Upper lobe of left lung (tissue), 6 donors: ENCODE measurements around the gene ASZ1. TPM values are rescaled to one million over a fixed set of nuclear protein-coding genes. Genes with fewer than 3 reads are reported as not detected.

ENCODE experiments used
- ATAC-seq, 2 donors: fragments of 200-7000 bp; cut with Tn5 transposase; one replicate each; pipeline ENCODE4 v1.9.1; 2022; ENCODE audit warnings: mild to moderate bottlenecking in 2 of 2, moderate library complexity in 2 of 2; ENCODE audit not compliant: low FRiP score in 2 of 2
- DNase-seq, 2 donors: peaks; one replicate each; pipeline ENCODE4 v3.0.0-alpha.2; 2019 to 2020
- H3K27ac ChIP-seq, 4 donors: fragments of 200-600 bp; sonication (generic); one replicate each; pipeline ENCODE4 v1.5.1; 2016 to 2019
- H3K27me3 ChIP-seq, 4 donors: fragments of 200-600 bp; sonication (generic); one replicate each; pipeline ENCODE4 v1.5.1; 2017 to 2019
- H3K36me3 ChIP-seq, 4 donors: fragments of 200-600 bp; sonication (generic); one replicate each; pipeline ENCODE4 v1.5.1; 2016 to 2019
- H3K4me1 ChIP-seq, 4 donors: fragments of 200-600 bp; sonication (generic); one replicate each; pipeline ENCODE4 v1.5.1; 2018 to 2019
- H3K4me3 ChIP-seq, 4 donors: fragments of 200-600 bp; sonication (generic); one replicate each; pipeline ENCODE4 v1.5.1; 2017 to 2019; ENCODE audit warnings: mild to moderate bottlenecking in 2 of 4, moderate library complexity in 1 of 4
- H3K9me3 ChIP-seq, 4 donors: fragments of 200-600 bp; sonication (generic); one replicate each; pipeline ENCODE4 v1.5.1; 2018 to 2019
- EP300 ChIP-seq, 4 donors: sonication (generic); formaldehyde crosslinking; IDR thresholded peaks; one replicate each; pipeline ENCODE4 v1.5.1; 2017; ENCODE audit warnings: antibody characterized with exemption in 4 of 4, control low read depth in 2 of 4
- POLR2A ChIP-seq, 4 donors: fragments of 450-650 bp; IDR thresholded peaks; one replicate each; pipeline ENCODE4 v1.5.1; 2016 to 2017; ENCODE audit warnings: antibody characterized with exemption in 4 of 4, mild to moderate bottlenecking in 2 of 4
- POLR2AphosphoS5 ChIP-seq, 2 donors: sonication (generic); formaldehyde crosslinking; IDR thresholded peaks; one replicate each; pipeline ENCODE4 v1.5.1; 2017; ENCODE audit warnings: antibody characterized with exemption in 2 of 2
- WGBS, 2 donors: methylation state at CpG; one replicate each; pipeline ENCODE4 v1.1.5; 2017 to 2018; 5-methylcytosine and 5-hydroxymethylcytosine counted together
- total RNA-seq, 6 donors: library from RNA; depleted of rRNA in 4 of 6; stranded (reverse); fragments of >200 nt in 4 of 6; gene quantifications; one replicate each; pipeline versions ENCODE4 v1.1.0 to v1.2.1, GENCODE V29; 2016 to 2021
- TF ChIP-seq, protein P1 (sequence below), 6 experiments: fragments of 450-650 bp in 4 of 6; fragments of 200-600 bp in 2 of 6; sonication (generic) in 2 of 6; IDR thresholded peaks; one replicate each; pipeline ENCODE4 v1.5.1; 2016 to 2019; ENCODE audit warnings: antibody characterized with exemption in 6 of 6
- donor health status: DM: no; HTN: no; CAD: no; lungs with moderate emphysema.
- donor health status: DM: no; HTN: yes; CAD: no; lungs with severe emphysema.

ASZ1 gene
- total RNA-seq, 6 donors from 2014 or later = not detected

DNA sequence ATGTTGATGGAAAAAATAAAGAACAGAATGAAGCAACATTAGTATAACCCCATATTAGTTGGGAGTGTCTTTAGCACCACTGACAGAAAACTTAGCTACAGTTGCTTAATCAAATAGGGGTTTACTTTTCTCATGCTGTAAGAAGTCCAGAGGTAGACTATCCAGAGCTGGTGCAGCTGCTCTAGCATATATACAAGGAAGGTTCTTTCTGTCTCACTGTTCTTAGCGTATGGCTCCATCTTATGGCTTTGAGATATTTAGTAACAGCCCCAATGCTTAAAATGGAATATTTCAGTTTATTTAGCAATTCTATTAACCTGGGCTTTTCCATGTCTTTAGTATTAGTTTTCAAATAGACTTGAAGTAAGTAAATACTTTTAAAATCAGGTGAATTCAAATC is 89.3 kb downstream of the ASZ1 start:
- no peak overlapping the region for H3K27ac ChIP-seq
- 77 to 87% methylated on average over 1 of the region's 1 CpG for WGBS, 2 donors
- no peak for DNase-seq

DNA sequence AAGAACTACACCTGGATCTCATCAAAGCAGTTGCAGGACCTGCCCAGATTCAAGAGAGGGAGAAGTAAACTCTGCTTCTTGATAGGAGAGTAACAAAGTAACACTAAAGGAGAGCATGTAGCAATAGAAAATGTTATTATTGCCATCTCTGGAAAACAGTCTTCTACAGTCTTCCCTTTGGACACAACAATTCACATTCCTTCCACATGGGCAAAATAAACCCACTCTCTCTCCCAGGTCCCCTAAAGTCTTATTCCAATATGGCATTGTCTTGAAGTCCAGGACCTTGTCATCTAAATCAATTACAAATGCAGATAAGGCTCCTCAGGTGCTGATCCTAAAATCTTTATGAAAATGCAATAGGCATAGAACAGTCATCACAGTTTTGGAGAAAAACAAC is 94.1 kb downstream of the ASZ1 start:
- no peak overlapping the region for H3K4me3 ChIP-seq
- TF ChIP-seq POLR2A (IDR thresholded peaks at IDR 0.05) (no peak), EP300 (IDR thresholded peaks at IDR 0.05) (no peak)
- TF ChIP-seq, protein P1, sequence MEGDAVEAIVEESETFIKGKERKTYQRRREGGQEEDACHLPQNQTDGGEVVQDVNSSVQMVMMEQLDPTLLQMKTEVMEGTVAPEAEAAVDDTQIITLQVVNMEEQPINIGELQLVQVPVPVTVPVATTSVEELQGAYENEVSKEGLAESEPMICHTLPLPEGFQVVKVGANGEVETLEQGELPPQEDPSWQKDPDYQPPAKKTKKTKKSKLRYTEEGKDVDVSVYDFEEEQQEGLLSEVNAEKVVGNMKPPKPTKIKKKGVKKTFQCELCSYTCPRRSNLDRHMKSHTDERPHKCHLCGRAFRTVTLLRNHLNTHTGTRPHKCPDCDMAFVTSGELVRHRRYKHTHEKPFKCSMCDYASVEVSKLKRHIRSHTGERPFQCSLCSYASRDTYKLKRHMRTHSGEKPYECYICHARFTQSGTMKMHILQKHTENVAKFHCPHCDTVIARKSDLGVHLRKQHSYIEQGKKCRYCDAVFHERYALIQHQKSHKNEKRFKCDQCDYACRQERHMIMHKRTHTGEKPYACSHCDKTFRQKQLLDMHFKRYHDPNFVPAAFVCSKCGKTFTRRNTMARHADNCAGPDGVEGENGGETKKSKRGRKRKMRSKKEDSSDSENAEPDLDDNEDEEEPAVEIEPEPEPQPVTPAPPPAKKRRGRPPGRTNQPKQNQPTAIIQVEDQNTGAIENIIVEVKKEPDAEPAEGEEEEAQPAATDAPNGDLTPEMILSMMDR (IDR thresholded peaks at IDR 0.05) = no peak
- ATAC-seq = no peak
- no peaks in the 10 kb centered on the region for H3K27me3 ChIP-seq
- H3K27ac ChIP-seq = no peak overlapping the region
- no peak for DNase-seq
- no peaks in the 10 kb centered on the region for H3K36me3 ChIP-seq
- H3K4me1 ChIP-seq = no peaks in the 10 kb centered on the region
- H3K9me3 ChIP-seq = no peaks in the 10 kb centered on the region

More for the DNA sequence above, 89.3 kb downstream of the ASZ1 start:
- ATAC-seq = no peak
- H3K4me3 ChIP-seq = no peak overlapping the region
- no peaks in the 10 kb centered on the region for H3K9me3 ChIP-seq
- no peaks in the 10 kb centered on the region for H3K36me3 ChIP-seq
- no peaks in the 10 kb centered on the region for H3K4me1 ChIP-seq
- no peak for TF ChIP-seq POLR2AphosphoS5 (IDR thresholded peaks at IDR 0.05)
- no peaks in the 10 kb centered on the region for H3K27me3 ChIP-seq

GRCh38 chr7:117332031-117332430 is 95.3 kb downstream of the ASZ1 start:
- Histone ChIP-seq H3K27ac (no peak overlapping the region), H3K36me3 (no peaks in the 10 kb centered on the region), H3K27me3 (no peaks in the 10 kb centered on the region), H3K4me3 (no peak overlapping the region), H3K9me3 (no peaks in the 10 kb centered on the region), H3K4me1 (no peaks in the 10 kb centered on the region)
- TF ChIP-seq, protein P1 (IDR thresholded peaks at IDR 0.05) = no peak
- no peak for TF ChIP-seq EP300 (IDR thresholded peaks at IDR 0.05)
- TF ChIP-seq POLR2A (IDR thresholded peaks at IDR 0.05) = no peak
- TF ChIP-seq POLR2AphosphoS5 (IDR thresholded peaks at IDR 0.05) = no peak
- DNase-seq = no peak
- no peak for ATAC-seq

DNA sequence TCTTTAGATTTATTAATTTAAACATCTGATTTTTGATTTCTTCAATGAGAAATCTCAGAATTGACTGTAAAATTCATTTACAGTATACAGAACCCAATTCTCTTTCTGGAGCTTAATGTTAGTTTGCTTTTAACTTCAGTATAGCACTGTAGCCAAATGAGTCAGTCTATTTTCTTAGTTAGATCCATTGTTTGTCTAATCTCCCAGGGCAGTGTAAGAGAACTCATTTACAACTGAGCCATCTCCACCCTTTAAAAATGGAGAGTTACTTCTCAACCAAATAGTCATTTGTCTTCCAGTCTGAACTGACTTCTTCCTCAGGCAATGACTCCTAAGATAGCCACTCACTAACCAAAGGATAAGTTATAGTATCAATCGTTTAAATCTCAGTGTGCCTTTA is 101.5 kb downstream of the ASZ1 start:
- DNase-seq = no peak
- no peak for TF ChIP-seq EP300 (IDR thresholded peaks at IDR 0.05)
- TF ChIP-seq POLR2A (IDR thresholded peaks at IDR 0.05) = no peak
- no peak for TF ChIP-seq POLR2AphosphoS5 (IDR thresholded peaks at IDR 0.05)
- TF ChIP-seq, protein P1 (IDR thresholded peaks at IDR 0.05) = no peak
- no peaks in the 10 kb centered on the region for H3K36me3 ChIP-seq
- H3K27me3 ChIP-seq = peaks cover 0 to 17% (median 8%) of the 10 kb centered on the region in 4 donors
- no peak for ATAC-seq
- no peak overlapping the region for H3K4me3 ChIP-seq
- WGBS, 2 donors = 80 to 100% methylated on average over 1 of the region's 1 CpG
- H3K9me3 ChIP-seq = no peaks in the 10 kb centered on the region
- H3K27ac ChIP-seq = no peak overlapping the region
- peaks cover 20 to 27% (median 24%) of the 10 kb centered on the region in 4 donors for H3K4me1 ChIP-seq

DNA sequence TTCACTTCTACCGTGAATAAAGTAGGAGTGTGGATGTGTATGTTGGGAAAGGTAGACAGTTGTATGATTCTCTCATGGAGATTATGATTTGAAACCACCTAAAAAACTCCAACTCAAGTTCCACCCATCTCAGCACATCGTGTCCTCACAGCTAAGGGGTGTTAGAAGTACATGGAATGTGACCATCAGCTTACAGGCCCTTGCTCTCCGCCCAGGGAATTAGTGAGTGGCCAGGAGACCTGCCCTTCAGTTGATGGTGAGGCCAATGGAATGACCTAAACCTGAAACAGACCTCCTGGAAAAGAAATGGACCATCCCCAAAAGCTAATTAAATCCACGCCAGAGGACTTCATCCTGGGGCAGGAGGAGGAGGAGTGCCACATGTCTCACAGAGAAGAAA is 102.3 kb downstream of the ASZ1 start:
- Histone ChIP-seq H3K27me3 (peaks cover 0 to 17% (median 8%) of the 10 kb centered on the region in 4 donors), H3K9me3 (no peaks in the 10 kb centered on the region), H3K4me3 (peak overlapping the region in 3 of 4 donors; percentile 35 to 53 (median 48)), H3K27ac (peak overlapping the region; percentile 27 to 74 (median 56)), H3K36me3 (no peaks in the 10 kb centered on the region), H3K4me1 (peaks cover 20 to 27% (median 24%) of the 10 kb centered on the region in 4 donors)
- 52 to 62% methylated on average over 4 of the region's 4 CpGs for WGBS, 2 donors
- TF ChIP-seq POLR2AphosphoS5 (IDR thresholded peaks at IDR 0.05) = no peak
- TF ChIP-seq POLR2A (IDR thresholded peaks at IDR 0.05) = no peak
- TF ChIP-seq, protein P1 (IDR thresholded peaks at IDR 0.05) = no peak
- TF ChIP-seq EP300 (IDR thresholded peaks at IDR 0.05) = no peak
- DNase-seq = no peak
- ATAC-seq = peak; percentile 56 to 73
